Brain microvascular endothelial cell (primary cell): ENCODE results near the gene SLC9C2.
A peak's percentile ranks its signal among the peaks of the same experiment; 100 is the strongest.
"Not testable (repeated sequence)": the region's sequence is repeated elsewhere in the genome, so short reads cannot be mapped to it uniquely, and the experiment has no call there.

ENCODE experiments used
- DNase-seq: peaks from one replicate; pipeline ENCODE4 v3.0.0-alpha.2; 2020
- H3K27ac ChIP-seq: fragments of 250-450 bp; sonication (Bioruptor Pico); 2 replicates; pipeline ENCODE4 v1.5.1; 2020; ENCODE audit warnings: mild to moderate bottlenecking, moderate library complexity
- H3K27me3 ChIP-seq: fragments of 250-450 bp; sonication (Bioruptor Pico); replicated peaks from 2 replicates; pipeline ENCODE4 v1.5.1; 2020; ENCODE audit warnings: mild to moderate bottlenecking
- H3K36me3 ChIP-seq: fragments of 250-450 bp; sonication (Bioruptor Pico); replicated peaks from 2 replicates; pipeline ENCODE4 v1.5.1; 2020; ENCODE audit warnings: mild to moderate bottlenecking
- H3K4me3 ChIP-seq: 2 replicates; pipeline ENCODE4 v1.5.1; 2011; ENCODE audit warnings: low read depth, mild to moderate bottlenecking, control low read depth, low read length, moderate library complexity
- CTCF ChIP-seq: IDR thresholded peaks from 2 replicates; pipeline ENCODE4 v1.5.1; 2011; ENCODE audit warnings: low read depth, mild to moderate bottlenecking, moderate library complexity, low read length, control low read depth, inconsistent platforms; ENCODE audit errors: missing control alignments
- in situ Hi-C: cut with HindIII; loops from 2 replicates; pipeline ENCODE4 v1.10.0; 2017; ENCODE audit warnings: low sequenced_read_pairs, low pct_ligation_motif_present

The SLC9C2 gene

GRCh38 chr1:173476197-173476664 lies 126.6 kb downstream of the SLC9C2 start:
- Histone ChIP-seq H3K27ac (peak overlapping the region; percentile 69), H3K4me3 (peak overlapping the region; percentile 78), H3K27me3 (no peaks in the 10 kb centered on the region), H3K36me3 (peaks cover 7% of the 10 kb centered on the region)
- no peak for DNase-seq
- no peak for TF ChIP-seq CTCF
- in situ Hi-C loops: no loop called here

GRCh38 chr1:173475564-173476196 lies 127.2 kb downstream of the SLC9C2 start:
- Histone ChIP-seq H3K27ac (peak overlapping the region; percentile 69), H3K36me3 (peaks cover 2% of the 10 kb centered on the region), H3K27me3 (no peaks in the 10 kb centered on the region), H3K4me3 (peak overlapping the region; percentile 78)
- in situ Hi-C loops: no loop called here
- peak; percentile 78 for DNase-seq
- TF ChIP-seq CTCF: no peak

- H3K27me3 ChIP-seq, DNase-seq, H3K36me3 ChIP-seq, in situ Hi-C loops: not testable (repeated sequence)
- Histone ChIP-seq H3K27ac (peak overlapping the region; percentile 69), H3K4me3 (peak overlapping the region; percentile 78)
Observed at GRCh38 chr1:173474780-173475421, 128.0 kb downstream of the SLC9C2 start.

- H3K36me3 ChIP-seq: peaks cover 3% of the 10 kb centered on the region
- peak overlapping the region; percentile 69 for H3K27ac ChIP-seq
- peak overlapping the region; percentile 1 for H3K4me3 ChIP-seq
- H3K27me3 ChIP-seq: no peaks in the 10 kb centered on the region
- DNase-seq: no peak
- no peak for TF ChIP-seq CTCF
- in situ Hi-C loops: no loop called here
Observed at GRCh38 chr1:173474097-173474779, 128.6 kb downstream of the SLC9C2 start.

- Histone ChIP-seq H3K27ac (peak overlapping the region; percentile 69), H3K36me3 (peaks cover 3% of the 10 kb centered on the region), H3K4me3 (peak overlapping the region; percentile 1), H3K27me3 (no peaks in the 10 kb centered on the region)
- in situ Hi-C loops: no loop called here
- TF ChIP-seq CTCF: no peak
- DNase-seq: peak; percentile 60
Observed at GRCh38 chr1:173473599-173474011, 129.3 kb downstream of the SLC9C2 start.

- H3K27me3 ChIP-seq: no peaks in the 10 kb centered on the region
- TF ChIP-seq CTCF: no peak
- no peak overlapping the region for H3K27ac ChIP-seq
- H3K4me3 ChIP-seq: no peak overlapping the region
- in situ Hi-C loops: no loop called here
- H3K36me3 ChIP-seq: peaks cover 3% of the 10 kb centered on the region
- DNase-seq: no peak
Observed at GRCh38 chr1:173470608-173471007, 132.3 kb downstream of the SLC9C2 start.
